Ascending aorta (tissue), 2 donors: ENCODE measurements around the gene MAP3K4. TPM values are rescaled to one million over a fixed set of nuclear protein-coding genes. Genes with fewer than 3 reads are reported as not detected.
A peak's percentile ranks its signal among the peaks of the same experiment; 100 is the strongest.
"Not testable (repeated sequence)": the region's sequence is repeated elsewhere in the genome, so short reads cannot be mapped to it uniquely, and the experiment has no call there.

Source experiments
- DNase-seq, 2 donors: peaks; one replicate each; pipeline ENCODE4 v3.0.0-alpha.2; 2019; ENCODE audit warnings: low spot score in 2 of 2
- H3K27ac ChIP-seq, 2 donors: fragments of 200-600 bp; sonication (generic); one replicate each; pipeline ENCODE4 v1.5.1; 2016 to 2017; ENCODE audit warnings: mild to moderate bottlenecking in 1 of 2
- H3K27me3 ChIP-seq: fragments of 200-600 bp; sonication (generic); one replicate; pipeline ENCODE4 v1.5.1; 2017
- H3K36me3 ChIP-seq, 2 donors: fragments of 200-600 bp; sonication (generic); one replicate each; pipeline ENCODE4 v1.5.1; 2016
- H3K4me1 ChIP-seq, 2 donors: fragments of 200-600 bp; sonication (generic); one replicate each; pipeline ENCODE4 v1.5.1; 2016 to 2017; ENCODE audit warnings: mild to moderate bottlenecking in 1 of 2
- H3K4me3 ChIP-seq, 2 donors: fragments of 200-600 bp; sonication (generic); one replicate each; pipeline ENCODE4 v1.5.1; 2016 to 2017; ENCODE audit warnings: mild to moderate bottlenecking in 1 of 2
- H3K9me3 ChIP-seq, 2 donors: fragments of 200-600 bp; sonication (generic); one replicate each; pipeline ENCODE4 v1.5.1; 2016
- CTCF ChIP-seq, 3 experiments: fragments of 200-600 bp in 2 of 3; fragments of 450-650 bp in 1 of 3; sonication (generic) in 2 of 3; IDR thresholded peaks; one replicate each; pipeline ENCODE4 v1.5.1; 2016 to 2019; ENCODE audit warnings: antibody characterized with exemption in 3 of 3, mild to moderate bottlenecking in 1 of 3, moderate library complexity in 1 of 3
- intact Hi-C: fragments of 100-400 bp; cut with DNase I; formaldehyde crosslinking; loops from one replicate; pipeline ENCODE4 v1.15.1; 2023
- total RNA-seq: library from RNA; depleted of rRNA; stranded (reverse); fragments of >200 nt; gene quantifications from one replicate; pipeline ENCODE4 v1.1.0, GENCODE V29; 2016

Gene MAP3K4
- total RNA-seq, 1 donor from 2014 or later: 14.9 TPM

- H3K27ac ChIP-seq: no peak overlapping the region
- H3K4me1 ChIP-seq: peaks cover 0 to 7% of the 10 kb centered on the region in 2 donors
- TF ChIP-seq CTCF (IDR thresholded peaks at IDR 0.05): no peak
- DNase-seq: no peak
- no peaks in the 10 kb centered on the region for H3K9me3 ChIP-seq
- no peak overlapping the region for H3K4me3 ChIP-seq
- H3K27me3 ChIP-seq: no peaks in the 10 kb centered on the region
- no peaks in the 10 kb centered on the region for H3K36me3 ChIP-seq
- intact Hi-C loops: no loop called here
Observed at GRCh38 chr6:160979061-160979708, 12.4 kb upstream of the MAP3K4 start.

GRCh38 chr6:160983377-160983948 lies 8.1 kb upstream of the MAP3K4 start:
- H3K9me3 ChIP-seq, intact Hi-C loops, H3K27ac ChIP-seq, H3K4me3 ChIP-seq, DNase-seq, H3K36me3 ChIP-seq, H3K27me3 ChIP-seq, H3K4me1 ChIP-seq: not testable (repeated sequence)

GRCh38 chr6:160986851-160987250 lies 4.7 kb upstream of the MAP3K4 start:
- no peak for DNase-seq
- Histone ChIP-seq H3K27me3 (no peaks in the 10 kb centered on the region), H3K4me3 (no peak overlapping the region), H3K27ac (no peak overlapping the region), H3K36me3 (no peaks in the 10 kb centered on the region), H3K9me3 (no peaks in the 10 kb centered on the region), H3K4me1 (peaks cover 2 to 3% of the 10 kb centered on the region in 2 donors)
- no peak for TF ChIP-seq CTCF (IDR thresholded peaks at IDR 0.05)
- intact Hi-C loops: no loop called here

- no peak overlapping the region for H3K27ac ChIP-seq
- no peak for TF ChIP-seq CTCF (IDR thresholded peaks at IDR 0.05)
- no peak for DNase-seq
- intact Hi-C loops: no loop called here
- H3K36me3 ChIP-seq: no peaks in the 10 kb centered on the region
- H3K4me3 ChIP-seq: no peak overlapping the region
- H3K9me3 ChIP-seq: no peaks in the 10 kb centered on the region
- no peaks in the 10 kb centered on the region for H3K27me3 ChIP-seq
- H3K4me1 ChIP-seq: peaks cover 2 to 3% of the 10 kb centered on the region in 2 donors
Observed at GRCh38 chr6:160987265-160987664, 4.3 kb upstream of the MAP3K4 start.

- Histone ChIP-seq H3K36me3 (no peaks in the 10 kb centered on the region), H3K4me1 (peaks cover 2 to 11% of the 10 kb centered on the region in 2 donors), H3K27ac (peak overlapping the region; percentile 90 to 95), H3K4me3 (peak overlapping the region; percentile 81 to 85), H3K27me3 (no peaks in the 10 kb centered on the region), H3K9me3 (no peaks in the 10 kb centered on the region)
- DNase-seq: no peak
- no peak for TF ChIP-seq CTCF (IDR thresholded peaks at IDR 0.05)
- intact Hi-C loops: loop anchor here (1.0 to 5.0 kb wide), 4 partner anchors 42 to 1736 kb away; partner anchors contain the start of genes AGPAT4, PACRG and PRKN
Observed at GRCh38 chr6:160990847-160991405, 643 bp upstream of the MAP3K4 start.
